Cerebellar nuclear complex (tissue), 1 donor: ENCODE results near the gene ADGB.

Experiments
- DNase-seq, 2 experiments: peaks; one replicate each; lab custom pipeline; 2025; lab: John Stamatoyannopoulos, UW

ADGB gene

DNA sequence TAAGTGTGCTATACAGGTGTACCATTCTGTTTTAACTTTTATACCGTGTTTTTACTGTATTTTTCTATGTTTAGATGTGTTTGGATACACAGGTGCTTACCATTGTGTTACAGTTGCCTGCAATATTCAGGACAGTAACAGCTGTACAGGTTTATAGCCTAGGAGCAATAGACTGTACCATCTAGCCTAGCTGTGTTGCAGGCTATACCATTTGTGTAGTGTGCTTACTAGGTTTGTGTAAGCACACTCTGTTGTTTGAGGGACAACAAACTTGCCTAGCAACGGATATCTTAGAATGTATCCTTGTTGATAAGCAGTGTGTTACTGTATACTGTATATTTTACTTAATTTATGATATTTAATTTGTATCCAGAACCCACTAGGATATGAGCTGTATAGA lies 35.2 kb downstream of the ADGB start:
- no peak for DNase-seq

DNA sequence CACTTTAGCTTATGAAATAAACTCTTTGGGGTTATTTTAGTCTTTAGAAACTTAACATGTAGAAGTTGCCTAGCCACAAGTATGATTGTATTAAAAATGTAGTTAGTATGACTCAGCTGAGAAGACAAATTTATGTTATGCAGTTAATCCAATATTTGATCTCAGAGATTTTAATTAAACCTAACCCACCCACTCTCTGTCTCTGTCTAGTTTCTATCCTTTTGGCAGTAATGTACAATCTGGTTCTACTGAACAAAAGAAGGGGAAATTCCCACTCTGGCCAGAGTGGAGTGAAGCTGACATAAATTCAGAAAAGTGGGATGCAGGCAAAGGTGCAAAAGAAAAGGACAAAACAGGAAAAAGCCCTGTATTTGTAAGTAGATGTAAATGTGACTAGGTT lies 36.4 kb downstream of the ADGB start:
- no peak for DNase-seq

DNA sequence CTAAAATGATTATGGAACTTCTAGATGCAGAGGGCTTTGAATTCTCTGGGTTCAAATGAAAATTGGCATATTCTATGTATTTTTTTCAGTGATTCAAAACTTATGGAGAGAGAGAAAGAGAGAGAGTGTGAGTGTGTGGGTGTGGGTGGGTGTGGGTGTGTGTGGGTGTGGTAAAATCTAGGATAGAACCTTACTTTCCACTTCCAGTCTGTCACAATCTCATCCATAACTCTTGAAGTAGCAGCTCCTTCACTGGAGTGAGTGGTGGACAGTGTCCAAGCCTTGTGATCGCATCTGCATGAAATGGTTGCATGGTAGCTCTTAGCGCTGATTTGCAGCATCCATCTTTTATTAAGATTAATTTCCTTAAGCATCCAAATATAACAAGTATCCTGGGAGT lies 37.7 kb downstream of the ADGB start:
- DNase-seq = no peak

DNA sequence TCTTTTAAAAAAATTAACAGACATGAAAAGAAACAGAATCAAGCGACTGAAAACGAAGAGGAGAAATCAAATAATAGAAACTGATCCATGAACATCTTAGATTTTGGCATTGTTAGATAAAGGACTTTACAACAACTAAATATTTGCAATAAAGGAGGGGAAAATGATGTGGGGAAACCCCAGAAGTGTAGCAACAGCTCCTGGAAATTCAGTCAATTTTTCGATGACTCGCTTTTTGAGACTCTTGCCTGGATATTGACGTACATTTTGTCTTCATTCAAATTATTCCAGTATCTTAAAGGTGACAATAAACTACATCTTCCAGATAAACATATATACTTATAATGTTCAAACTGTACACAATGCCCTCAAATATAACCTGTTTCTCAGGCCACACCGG lies 44.1 kb downstream of the ADGB start:
- DNase-seq = no peak

DNA sequence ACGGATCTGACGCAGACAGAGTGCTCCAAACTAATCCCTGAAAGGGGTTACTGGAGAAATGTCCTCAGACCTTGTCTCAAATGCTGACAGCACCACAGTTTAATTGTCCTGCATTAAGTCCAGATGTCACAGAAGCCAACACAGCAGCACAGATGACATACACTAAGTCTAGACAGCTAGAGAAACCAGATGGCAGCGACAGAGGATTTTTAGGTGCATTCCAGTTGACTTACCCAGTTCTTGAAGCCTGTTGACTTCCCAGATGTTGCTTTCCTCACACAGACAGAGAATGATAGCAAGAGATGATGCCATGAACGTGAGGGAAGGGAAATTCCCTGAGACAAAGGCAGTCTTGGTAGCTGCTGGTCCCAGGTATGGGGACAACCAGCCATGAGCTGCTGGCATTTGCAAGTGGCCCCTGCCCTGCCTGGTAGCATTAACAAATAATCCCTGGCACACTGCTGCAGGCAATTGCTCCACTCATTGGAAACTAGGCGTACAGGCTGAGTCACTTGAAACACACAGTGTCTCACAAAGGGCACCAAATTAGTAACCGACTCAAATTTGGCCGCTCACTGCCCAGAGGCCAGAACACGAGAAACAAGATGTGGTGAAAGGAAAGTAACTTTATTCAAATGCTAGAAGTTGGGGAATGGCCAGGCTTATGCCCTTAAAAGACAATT lies 52.2 kb downstream of the ADGB start:
- no peak for DNase-seq

GRCh38 chr6:146651482-146651863 lies 52.7 kb downstream of the ADGB start:
- DNase-seq = no peak

DNA sequence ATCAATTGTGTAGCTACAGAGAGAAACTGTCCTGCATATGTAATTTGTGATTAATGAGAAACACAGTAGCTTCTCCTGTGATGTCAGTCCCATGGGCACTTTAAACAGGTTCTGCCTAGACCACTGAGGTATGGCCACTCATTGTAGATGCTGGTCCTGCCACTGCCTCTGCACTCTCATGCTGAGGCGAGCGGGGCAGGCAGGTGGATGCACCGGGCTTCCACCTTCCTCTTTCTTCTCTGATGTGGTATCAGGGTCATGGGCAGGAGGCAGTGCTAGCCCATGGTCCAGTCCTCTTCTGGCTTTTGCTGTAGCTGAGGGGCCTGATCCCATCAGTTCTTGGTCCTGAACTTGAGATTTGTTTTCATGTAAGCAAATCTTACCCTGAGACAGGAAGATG lies 58.7 kb downstream of the ADGB start:
- DNase-seq = no peak

DNA sequence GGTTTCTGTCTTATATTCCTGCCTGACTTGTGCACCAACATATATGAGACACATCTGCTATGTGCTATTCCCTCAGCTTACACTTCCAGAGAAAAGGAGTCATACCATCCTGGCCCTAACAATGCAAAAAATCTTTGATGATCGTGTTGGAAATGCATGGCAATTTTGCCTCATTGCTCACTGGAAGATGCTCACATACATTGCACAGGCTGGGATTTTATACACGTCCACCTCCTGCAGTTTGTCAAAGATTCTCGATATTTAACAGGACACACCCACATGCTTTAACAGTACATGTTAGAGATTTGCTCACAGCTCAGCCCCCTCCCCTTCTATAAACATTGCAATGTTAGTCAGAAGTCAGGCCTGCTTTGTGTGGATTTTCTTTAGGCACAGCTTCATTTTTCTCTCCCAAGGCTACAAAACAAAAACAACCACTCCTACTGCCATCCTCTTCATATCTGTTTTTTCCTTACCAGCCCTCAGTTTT lies 66.1 kb downstream of the ADGB start:
- DNase-seq = no peak

GRCh38 chr6:146666909-146667308 lies 68.1 kb downstream of the ADGB start:
- DNase-seq = no peak

- no peak for DNase-seq
Observed at GRCh38 chr6:146670161-146670560, 71.4 kb downstream of the ADGB start.

DNA sequence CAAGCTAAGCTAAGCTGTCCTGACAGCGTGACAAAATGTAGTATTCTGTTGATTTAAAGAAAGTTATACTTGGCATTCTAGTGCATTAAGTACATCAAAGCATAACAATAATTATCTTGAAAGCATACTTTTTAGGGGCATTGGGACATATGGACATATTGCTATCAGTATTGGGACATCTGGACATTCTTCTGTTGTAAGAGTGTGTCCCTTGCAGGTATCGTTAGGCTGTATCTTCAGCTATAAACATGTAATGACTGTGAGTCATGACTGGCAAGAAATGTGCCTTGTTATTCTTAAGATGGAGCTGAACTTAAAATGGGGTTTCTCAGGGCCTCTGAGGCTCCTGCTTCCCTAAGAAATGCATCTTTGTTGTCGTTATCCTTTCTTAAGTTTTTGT lies 74.3 kb downstream of the ADGB start:
- DNase-seq = no peak

GRCh38 chr6:146679386-146679785 lies 80.6 kb downstream of the ADGB start:
- DNase-seq = no peak

- no peak for DNase-seq
Observed at GRCh38 chr6:146682919-146683318, 84.1 kb downstream of the ADGB start.

GRCh38 chr6:146689806-146690205 lies 91.0 kb downstream of the ADGB start:
- DNase-seq = no peak

DNA sequence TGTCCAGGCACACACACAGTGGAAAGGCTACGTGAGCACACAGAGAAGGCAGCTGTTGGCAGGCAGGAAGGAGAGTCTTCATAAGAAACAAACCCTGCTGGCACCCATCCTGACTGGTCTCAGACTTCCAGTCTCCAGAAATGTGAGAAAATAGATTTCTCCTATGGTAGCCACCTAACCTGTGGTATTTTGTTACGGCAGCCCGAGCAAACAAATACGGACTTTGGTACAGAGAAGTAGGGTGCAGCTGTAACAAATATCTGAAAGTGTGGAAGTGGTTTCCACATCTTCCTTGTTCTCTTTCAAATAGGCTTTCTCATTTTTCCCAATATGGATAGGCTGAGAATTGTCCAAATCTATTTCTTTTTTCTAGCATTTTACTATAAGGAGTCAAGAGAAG lies 94.6 kb downstream of the ADGB start:
- DNase-seq = no peak

- DNase-seq = no peak
Observed at GRCh38 chr6:146697921-146698320, 99.1 kb downstream of the ADGB start.

DNA sequence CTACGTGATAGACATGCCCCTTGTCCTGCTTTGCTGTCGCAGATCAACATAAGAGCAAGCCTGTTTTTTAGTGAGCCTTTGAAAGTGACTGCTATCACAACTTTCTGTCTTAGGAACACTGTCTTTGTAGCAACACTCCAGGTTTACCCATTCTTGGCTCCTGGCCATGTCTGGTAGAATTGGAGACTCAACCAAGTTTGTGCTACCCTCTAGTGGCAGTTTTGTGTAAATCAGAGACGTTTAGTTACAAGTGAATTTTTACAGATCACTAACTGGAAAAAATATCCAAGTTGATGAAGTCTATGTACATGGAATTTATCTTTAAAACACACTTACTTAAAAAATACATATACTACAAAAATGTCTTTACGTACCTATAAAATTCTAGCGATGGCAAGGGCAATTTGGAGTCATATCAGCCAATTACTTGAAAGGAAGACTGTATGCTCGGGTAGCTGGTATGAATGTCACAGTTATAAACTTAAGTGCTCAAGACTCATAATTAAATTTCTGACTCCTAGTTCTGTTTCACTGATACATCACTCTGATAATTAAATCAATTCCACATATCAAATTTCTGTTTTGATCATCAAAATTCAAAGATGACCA lies 101.4 kb downstream of the ADGB start:
- DNase-seq = peak in 1 of 2 experiments; percentile 68

DNA sequence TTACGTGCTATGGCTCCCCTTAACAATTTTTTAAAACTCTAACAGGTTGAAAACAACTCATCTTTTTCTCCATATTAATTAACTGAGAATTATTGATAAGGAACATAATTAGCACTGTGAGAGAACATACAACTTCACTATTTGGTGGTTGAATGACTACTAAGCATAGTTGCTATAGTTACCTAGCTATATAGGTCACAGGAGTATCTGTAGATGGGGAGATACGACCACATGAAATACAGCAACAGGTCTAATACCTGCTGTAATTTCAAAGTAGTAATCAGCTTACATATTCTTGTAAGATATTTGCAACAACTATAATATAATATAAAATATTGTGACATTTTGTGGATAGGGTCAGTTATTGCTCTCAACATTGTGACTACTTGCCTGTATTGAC lies 102.9 kb downstream of the ADGB start:
- DNase-seq = no peak

- DNase-seq = no peak
Observed at GRCh38 chr6:146709036-146709622, 110.4 kb downstream of the ADGB start.

- no peak for DNase-seq
Observed at GRCh38 chr6:146719387-146719786, 120.6 kb downstream of the ADGB start.

DNA sequence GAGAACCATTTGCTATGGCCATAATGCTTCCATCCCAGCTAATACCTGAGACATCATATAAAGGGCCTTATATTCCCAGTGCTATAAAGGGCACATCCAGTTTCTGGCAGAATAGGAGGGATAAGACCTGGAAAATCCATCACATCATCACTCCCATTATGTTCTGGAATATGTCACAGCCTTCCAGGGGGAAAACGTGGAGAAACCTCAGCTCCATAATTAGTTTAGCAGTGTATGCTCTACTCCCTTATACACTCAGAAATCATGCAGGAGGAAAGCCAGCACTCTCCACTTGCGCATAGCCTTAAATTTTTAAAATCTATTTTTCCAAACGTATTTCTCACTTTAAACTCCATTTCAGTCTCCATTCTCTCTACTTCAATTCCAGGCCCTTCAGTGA lies 140.9 kb downstream of the ADGB start:
- DNase-seq = no peak

GRCh38 chr6:146741609-146742008 lies 142.8 kb downstream of the ADGB start:
- no peak for DNase-seq

- no peak for DNase-seq
Observed at GRCh38 chr6:146753306-146753705, 154.5 kb downstream of the ADGB start.

GRCh38 chr6:146767632-146768031 lies 168.9 kb downstream of the ADGB start:
- DNase-seq = no peak
